KMS-11 (cell line): ENCODE measurements around the gene IL1RAPL2.

ENCODE experiments used
- H2AFZ ChIP-seq: fragments of 200-600 bp; sonication (generic); 2 replicates; pipeline ENCODE4 v1.6.1; 2016; ENCODE audit warnings: antibody characterized with exemption, mixed run types, low read depth
- H3K27ac ChIP-seq: fragments of 200-600 bp; sonication (generic); 2 replicates; pipeline ENCODE4 v1.6.1; 2016; ENCODE audit warnings: mild to moderate bottlenecking, mixed run types
- H3K27me3 ChIP-seq: fragments of 200-600 bp; sonication (generic); 2 replicates; pipeline ENCODE4 v1.6.1; 2017; ENCODE audit warnings: mild to moderate bottlenecking, low read depth, mixed run types, moderate library complexity; ENCODE audit not compliant: insufficient read depth
- H3K36me3 ChIP-seq: fragments of 200-600 bp; sonication (generic); 2 replicates; pipeline ENCODE4 v1.6.1; 2017; ENCODE audit warnings: mild to moderate bottlenecking, mixed run types; ENCODE audit not compliant: insufficient read depth
- H3K4me1 ChIP-seq: fragments of 200-600 bp; sonication (generic); 2 replicates; pipeline ENCODE4 v1.6.1; 2016; ENCODE audit warnings: mild to moderate bottlenecking, low read depth, mixed run types; ENCODE audit not compliant: poor library complexity, severe bottlenecking
- H3K4me2 ChIP-seq: fragments of 200-600 bp; sonication (generic); 2 replicates; pipeline ENCODE4 v1.7.0; 2016; ENCODE audit warnings: mild to moderate bottlenecking, mixed run types
- H3K4me3 ChIP-seq: fragments of 200-600 bp; sonication (generic); IDR thresholded peaks from 2 replicates; pipeline ENCODE4 v1.6.1; 2017; ENCODE audit warnings: low read depth, low read length, mixed read lengths; ENCODE audit not compliant: insufficient read depth
- H3K79me2 ChIP-seq: fragments of 200-600 bp; sonication (generic); 2 replicates; pipeline ENCODE4 v1.6.1; 2016; ENCODE audit warnings: low read depth, mixed run types; ENCODE audit not compliant: insufficient read depth
- H3K9ac ChIP-seq: fragments of 200-600 bp; sonication (generic); 2 replicates; pipeline ENCODE4 v1.6.1; 2016; ENCODE audit warnings: mild to moderate bottlenecking, mixed run types
- H4K20me1 ChIP-seq: fragments of 200-600 bp; sonication (generic); 2 replicates; pipeline ENCODE4 v1.6.1; 2016; ENCODE audit warnings: mild to moderate bottlenecking, mixed run types; ENCODE audit not compliant: insufficient read depth
- TF ChIP-seq, protein P1 (sequence below): fragments of 200-600 bp; sonication (generic); conservative IDR thresholded peaks from 2 replicates; pipeline ENCODE4 v1.6.1; 2017; ENCODE audit warnings: low read depth, mild to moderate bottlenecking, antibody characterized with exemption, low read length, moderate library complexity, mixed read lengths

IL1RAPL2 gene

DNA sequence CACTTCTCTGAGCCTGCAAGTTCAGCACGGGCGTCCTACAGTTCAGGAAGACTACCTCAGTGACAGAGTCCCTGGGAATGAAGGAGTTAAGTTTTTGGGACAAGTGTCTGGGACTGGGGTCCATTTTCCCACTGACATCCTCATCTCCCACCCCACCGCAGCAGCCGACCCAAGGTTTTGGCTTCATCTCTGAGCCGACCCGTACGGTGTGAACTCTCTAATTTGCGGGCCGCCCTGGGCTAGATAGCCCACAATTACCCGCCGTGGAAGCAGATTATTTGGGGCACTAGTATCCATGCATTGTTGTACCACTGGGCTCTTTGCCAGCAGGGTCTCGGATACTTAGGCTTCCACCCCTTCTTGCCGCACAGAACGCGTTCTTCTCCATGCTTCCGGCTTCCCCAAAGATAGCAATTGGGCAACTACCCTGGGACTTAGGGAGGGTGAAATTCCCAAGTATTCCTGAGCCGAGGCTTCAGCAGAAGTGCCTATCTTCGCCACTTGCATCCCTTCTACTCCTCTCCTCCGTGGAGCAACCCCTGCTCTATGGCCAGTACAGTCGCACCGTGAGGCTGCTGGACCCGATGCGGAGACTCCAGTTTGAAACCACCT is 2.4 kb downstream of the IL1RAPL2 start:
- TF ChIP-seq, protein P1, sequence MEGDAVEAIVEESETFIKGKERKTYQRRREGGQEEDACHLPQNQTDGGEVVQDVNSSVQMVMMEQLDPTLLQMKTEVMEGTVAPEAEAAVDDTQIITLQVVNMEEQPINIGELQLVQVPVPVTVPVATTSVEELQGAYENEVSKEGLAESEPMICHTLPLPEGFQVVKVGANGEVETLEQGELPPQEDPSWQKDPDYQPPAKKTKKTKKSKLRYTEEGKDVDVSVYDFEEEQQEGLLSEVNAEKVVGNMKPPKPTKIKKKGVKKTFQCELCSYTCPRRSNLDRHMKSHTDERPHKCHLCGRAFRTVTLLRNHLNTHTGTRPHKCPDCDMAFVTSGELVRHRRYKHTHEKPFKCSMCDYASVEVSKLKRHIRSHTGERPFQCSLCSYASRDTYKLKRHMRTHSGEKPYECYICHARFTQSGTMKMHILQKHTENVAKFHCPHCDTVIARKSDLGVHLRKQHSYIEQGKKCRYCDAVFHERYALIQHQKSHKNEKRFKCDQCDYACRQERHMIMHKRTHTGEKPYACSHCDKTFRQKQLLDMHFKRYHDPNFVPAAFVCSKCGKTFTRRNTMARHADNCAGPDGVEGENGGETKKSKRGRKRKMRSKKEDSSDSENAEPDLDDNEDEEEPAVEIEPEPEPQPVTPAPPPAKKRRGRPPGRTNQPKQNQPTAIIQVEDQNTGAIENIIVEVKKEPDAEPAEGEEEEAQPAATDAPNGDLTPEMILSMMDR = no peak
- Histone ChIP-seq H2AFZ (no peak overlapping the region), H3K27me3 (no peaks in the 10 kb centered on the region), H3K4me1 (no peaks in the 10 kb centered on the region), H4K20me1 (no peaks in the 10 kb centered on the region), H3K27ac (no peak overlapping the region), H3K9ac (no peak overlapping the region), H3K4me3 (no peak overlapping the region), H3K4me2 (no peak overlapping the region), H3K79me2 (no peaks in the 10 kb centered on the region), H3K36me3 (no peaks in the 10 kb centered on the region)

DNA sequence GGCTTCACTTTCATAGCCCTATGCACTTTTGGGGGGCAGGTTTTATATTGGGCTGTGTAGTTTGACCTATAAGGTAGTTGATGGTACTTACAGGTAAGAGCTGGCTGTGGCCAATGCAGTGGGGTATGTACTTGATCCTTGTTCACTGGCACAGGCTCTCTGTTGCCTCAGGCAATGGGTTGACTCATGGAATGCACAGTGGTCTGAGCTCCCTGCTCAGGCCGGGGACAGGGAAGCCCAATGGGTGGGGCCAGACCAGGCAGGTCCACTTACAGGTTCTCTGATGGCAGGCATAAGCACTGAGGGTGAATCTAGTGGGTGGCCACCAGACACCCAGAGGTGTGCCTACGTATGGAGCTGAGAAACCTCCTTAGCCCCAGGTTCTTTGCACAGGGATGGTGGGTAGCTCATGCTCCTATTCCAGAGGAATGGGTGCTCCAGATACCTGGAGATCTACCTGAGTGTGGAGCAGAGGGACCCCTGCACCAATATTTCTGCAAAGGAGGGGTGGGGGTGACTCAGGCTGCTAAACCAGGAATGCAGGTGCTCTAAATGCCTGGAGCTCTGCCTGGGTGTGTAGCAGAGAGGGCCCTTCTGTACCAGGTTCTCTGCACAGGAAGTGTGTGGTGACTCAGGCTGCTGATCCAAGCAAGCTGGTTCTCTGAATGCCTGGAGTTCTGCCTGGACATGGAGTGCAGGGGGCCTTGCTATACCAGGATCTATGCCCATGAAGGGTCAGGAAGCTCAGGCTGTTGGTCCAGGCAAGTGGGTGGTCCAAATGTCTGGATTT is 52.3 kb downstream of the IL1RAPL2 start:
- no peak overlapping the region for H3K9ac ChIP-seq
- TF ChIP-seq, protein P1 = no peak
- no peaks in the 10 kb centered on the region for H3K79me2 ChIP-seq
- no peak overlapping the region for H3K4me2 ChIP-seq
- no peak overlapping the region for H3K27ac ChIP-seq
- no peak overlapping the region for H2AFZ ChIP-seq
- no peaks in the 10 kb centered on the region for H3K36me3 ChIP-seq
- no peaks in the 10 kb centered on the region for H4K20me1 ChIP-seq
- H3K27me3 ChIP-seq = no peaks in the 10 kb centered on the region
- H3K4me3 ChIP-seq = no peak overlapping the region
- no peaks in the 10 kb centered on the region for H3K4me1 ChIP-seq

DNA sequence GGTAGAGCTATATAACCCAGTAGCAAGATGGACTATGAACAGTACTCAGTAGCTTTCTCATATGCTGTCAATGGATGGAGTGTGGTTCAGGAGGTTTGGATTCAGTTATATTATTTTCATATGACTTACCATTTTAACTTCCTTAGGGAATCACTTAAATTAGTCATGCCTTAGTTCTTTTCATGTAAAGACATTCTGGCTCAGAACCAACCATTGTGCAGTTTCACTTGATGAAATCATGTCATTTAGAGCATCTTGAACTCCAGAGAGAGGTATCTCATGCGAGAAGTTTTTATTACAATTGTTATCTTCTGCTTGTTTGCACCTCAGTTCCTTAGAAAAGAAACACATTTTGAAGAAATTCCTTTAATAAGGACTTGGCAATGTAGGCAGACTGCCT is 55.8 kb downstream of the IL1RAPL2 start:
- Histone ChIP-seq H4K20me1 (no peaks in the 10 kb centered on the region), H3K9ac (no peak overlapping the region)

DNA sequence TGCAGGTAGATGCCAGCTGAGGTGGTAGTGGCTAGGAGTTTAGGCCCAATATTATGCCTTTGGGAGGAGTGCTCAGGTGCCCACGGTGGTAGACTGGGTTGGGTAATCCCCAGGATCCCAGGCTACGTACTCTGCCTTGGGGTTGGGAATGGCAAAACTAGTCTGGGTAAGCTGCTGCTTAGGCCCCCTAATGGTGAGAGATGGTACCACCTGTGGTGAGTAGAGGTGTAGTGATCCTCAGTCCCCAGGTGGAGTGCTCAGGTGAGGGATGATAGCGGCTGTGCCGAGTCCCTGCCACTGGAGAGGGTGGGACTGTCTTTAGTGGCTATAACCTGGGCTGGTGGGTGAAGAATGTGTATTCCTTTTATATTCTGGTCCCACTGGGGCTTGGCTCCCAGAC is 75.2 kb downstream of the IL1RAPL2 start:
- Histone ChIP-seq H4K20me1 (no peaks in the 10 kb centered on the region), H2AFZ (no peak overlapping the region), H3K4me3 (no peak overlapping the region), H3K9ac (no peak overlapping the region), H3K4me1 (no peaks in the 10 kb centered on the region), H3K36me3 (no peaks in the 10 kb centered on the region), H3K27ac (no peak overlapping the region), H3K4me2 (no peak overlapping the region), H3K27me3 (no peaks in the 10 kb centered on the region), H3K79me2 (no peaks in the 10 kb centered on the region)
- TF ChIP-seq, protein P1 = 0 out of 2 replicates have a peak, but pooled peaks have one; percentile 13

More for the DNA sequence above, 55.8 kb downstream of the IL1RAPL2 start:
- TF ChIP-seq, protein P1 = no peak
- Histone ChIP-seq H3K4me3 (no peak overlapping the region), H3K27me3 (no peaks in the 10 kb centered on the region), H3K4me1 (no peaks in the 10 kb centered on the region), H2AFZ (no peak overlapping the region), H3K27ac (no peak overlapping the region), H3K4me2 (no peak overlapping the region), H3K36me3 (no peaks in the 10 kb centered on the region), H3K79me2 (no peaks in the 10 kb centered on the region)
